Brain microvascular endothelial cell (primary cell): ENCODE measurements around the gene TIMP2.
"Not testable (repeated sequence)": the region's sequence is repeated elsewhere in the genome, so short reads cannot be mapped to it uniquely, and the experiment has no call there.

Experiments used
- DNase-seq: peaks from one replicate; pipeline ENCODE4 v3.0.0-alpha.2; 2020
- H3K27ac ChIP-seq: fragments of 250-450 bp; sonication (Bioruptor Pico); 2 replicates; pipeline ENCODE4 v1.5.1; 2020; ENCODE audit warnings: mild to moderate bottlenecking, moderate library complexity
- H3K27me3 ChIP-seq: fragments of 250-450 bp; sonication (Bioruptor Pico); replicated peaks from 2 replicates; pipeline ENCODE4 v1.5.1; 2020; ENCODE audit warnings: mild to moderate bottlenecking
- H3K36me3 ChIP-seq: fragments of 250-450 bp; sonication (Bioruptor Pico); replicated peaks from 2 replicates; pipeline ENCODE4 v1.5.1; 2020; ENCODE audit warnings: mild to moderate bottlenecking
- H3K4me3 ChIP-seq: 2 replicates; pipeline ENCODE4 v1.5.1; 2011; ENCODE audit warnings: low read depth, mild to moderate bottlenecking, control low read depth, low read length, moderate library complexity
- in situ Hi-C: cut with HindIII; loops from 2 replicates; pipeline ENCODE4 v1.10.0; 2017; ENCODE audit warnings: low sequenced_read_pairs, low pct_ligation_motif_present
- TF ChIP-seq, protein P1 (sequence below): IDR thresholded peaks from 2 replicates; pipeline ENCODE4 v1.5.1; 2011; ENCODE audit warnings: low read depth, mild to moderate bottlenecking, moderate library complexity, low read length, control low read depth, inconsistent platforms; ENCODE audit errors: missing control alignments

TIMP2 gene

DNA sequence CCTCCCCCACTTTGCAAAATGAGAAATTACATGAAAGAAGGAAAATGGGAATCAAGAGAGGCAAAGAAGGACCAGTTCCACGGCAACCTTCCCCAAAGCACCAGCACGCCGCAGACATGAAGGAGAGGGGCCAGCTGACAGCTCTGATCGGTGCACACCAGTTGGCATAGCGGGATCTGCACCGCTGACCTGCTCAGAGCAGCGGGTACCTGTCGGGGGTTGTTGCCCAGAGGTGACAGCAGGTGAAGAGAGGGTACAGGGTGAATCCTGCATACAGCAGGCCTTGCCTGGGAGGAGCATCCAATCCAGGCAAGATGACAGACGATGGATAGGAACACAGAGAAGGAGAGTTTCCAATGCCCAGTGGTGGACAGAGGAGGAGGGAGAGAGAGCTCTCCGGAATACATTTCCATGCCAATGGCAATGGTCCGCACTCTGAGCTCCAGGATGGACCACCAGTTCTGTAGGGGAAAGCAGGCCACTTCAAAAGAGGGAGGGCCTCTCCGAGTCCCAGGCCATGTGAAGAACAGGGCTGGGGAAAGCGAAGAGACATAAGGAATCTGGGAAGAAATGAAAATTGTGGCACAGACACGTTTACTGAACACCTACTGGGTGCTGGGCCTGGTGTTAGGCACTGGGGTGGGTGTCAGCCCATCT is 46.2 kb downstream of the TIMP2 start:
- Histone ChIP-seq H3K4me3 (no peak overlapping the region), H3K27ac (peak overlapping the region; percentile 74), H3K27me3 (no peaks in the 10 kb centered on the region), H3K36me3 (peaks cover 2% of the 10 kb centered on the region)
- TF ChIP-seq, protein P1, sequence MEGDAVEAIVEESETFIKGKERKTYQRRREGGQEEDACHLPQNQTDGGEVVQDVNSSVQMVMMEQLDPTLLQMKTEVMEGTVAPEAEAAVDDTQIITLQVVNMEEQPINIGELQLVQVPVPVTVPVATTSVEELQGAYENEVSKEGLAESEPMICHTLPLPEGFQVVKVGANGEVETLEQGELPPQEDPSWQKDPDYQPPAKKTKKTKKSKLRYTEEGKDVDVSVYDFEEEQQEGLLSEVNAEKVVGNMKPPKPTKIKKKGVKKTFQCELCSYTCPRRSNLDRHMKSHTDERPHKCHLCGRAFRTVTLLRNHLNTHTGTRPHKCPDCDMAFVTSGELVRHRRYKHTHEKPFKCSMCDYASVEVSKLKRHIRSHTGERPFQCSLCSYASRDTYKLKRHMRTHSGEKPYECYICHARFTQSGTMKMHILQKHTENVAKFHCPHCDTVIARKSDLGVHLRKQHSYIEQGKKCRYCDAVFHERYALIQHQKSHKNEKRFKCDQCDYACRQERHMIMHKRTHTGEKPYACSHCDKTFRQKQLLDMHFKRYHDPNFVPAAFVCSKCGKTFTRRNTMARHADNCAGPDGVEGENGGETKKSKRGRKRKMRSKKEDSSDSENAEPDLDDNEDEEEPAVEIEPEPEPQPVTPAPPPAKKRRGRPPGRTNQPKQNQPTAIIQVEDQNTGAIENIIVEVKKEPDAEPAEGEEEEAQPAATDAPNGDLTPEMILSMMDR, result no peak
- in situ Hi-C loops, result no loop called here
- no peak for DNase-seq

DNA sequence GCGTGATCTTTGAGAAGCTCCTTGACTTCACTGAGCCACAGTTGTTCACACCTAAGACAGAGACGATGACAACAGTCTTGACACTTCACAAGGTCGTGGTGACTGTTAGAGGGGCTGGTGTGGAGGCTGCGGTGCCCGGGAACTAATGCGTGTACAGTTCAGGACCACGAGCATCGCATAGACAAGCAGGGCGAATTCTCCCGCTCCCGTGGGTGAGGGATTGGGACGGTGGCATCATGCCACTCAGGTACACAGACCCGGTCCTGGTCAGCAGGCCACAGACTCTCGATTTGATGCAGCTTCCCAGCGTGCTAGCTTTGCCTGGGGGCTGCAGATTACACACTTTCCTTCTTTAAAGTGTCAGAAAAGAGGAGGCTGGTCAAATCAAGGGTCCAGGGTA is 46.9 kb downstream of the TIMP2 start:
- TF ChIP-seq, protein P1, result no peak
- in situ Hi-C loops, result no loop called here
- Histone ChIP-seq H3K27me3 (no peaks in the 10 kb centered on the region), H3K36me3 (peaks cover 8% of the 10 kb centered on the region), H3K4me3 (no peak overlapping the region), H3K27ac (no peak overlapping the region)
- DNase-seq, result no peak

DNA sequence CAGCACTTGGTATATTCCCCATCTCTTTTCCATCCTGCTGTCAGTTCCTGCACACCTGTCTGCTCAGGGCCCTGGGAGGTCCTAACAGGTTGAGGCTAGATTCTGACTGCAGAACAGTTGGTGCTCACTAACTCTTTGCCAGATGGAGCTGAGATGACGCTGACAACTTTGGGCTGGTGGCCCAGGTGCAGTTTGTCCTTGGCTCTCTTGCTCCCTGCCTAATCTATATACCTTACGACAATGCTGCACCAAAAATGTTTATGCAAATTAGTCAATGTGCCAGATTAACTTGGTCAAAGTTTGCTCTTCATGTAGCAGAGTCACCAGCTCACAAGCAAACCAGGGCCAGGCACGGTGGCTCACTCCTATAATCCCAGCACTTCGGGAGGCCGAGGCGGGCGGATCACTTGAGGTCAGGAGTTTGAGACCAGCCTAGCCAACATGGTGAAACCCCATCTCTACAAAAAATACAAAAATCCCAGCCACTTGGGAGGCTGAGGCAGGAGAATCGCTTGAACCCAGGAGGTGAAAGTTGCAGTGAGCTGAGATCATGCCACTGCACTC is 48.2 kb downstream of the TIMP2 start:
- H3K27me3 ChIP-seq, H3K27ac ChIP-seq, H3K4me3 ChIP-seq, in situ Hi-C loops, DNase-seq: not testable (repeated sequence)
- H3K36me3 ChIP-seq, result peaks cover 14% of the 10 kb centered on the region

DNA sequence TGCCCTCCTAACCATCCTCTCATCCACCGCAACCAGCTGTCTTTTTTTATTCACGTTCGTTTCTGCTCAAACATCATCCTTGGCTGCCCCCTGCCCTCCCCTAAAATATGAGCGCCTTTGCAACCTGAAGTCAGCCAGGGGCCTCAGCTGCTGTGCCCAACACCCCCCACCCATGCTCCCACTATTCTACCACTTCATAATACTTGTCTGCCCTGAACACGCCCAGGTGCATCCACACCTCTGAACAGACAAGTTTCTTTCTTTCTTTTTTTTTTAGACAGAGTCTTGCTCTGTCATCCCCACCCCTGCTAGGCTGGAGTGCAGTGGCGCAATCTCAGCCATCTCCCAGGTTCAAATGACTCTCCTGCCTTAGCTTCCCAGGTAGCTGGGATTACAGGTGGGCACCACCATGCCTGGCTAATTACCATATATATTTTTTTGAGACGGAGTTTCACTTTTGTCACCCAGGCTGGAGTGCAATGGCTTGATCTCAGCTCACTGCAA is 49.0 kb downstream of the TIMP2 start:
- in situ Hi-C loops, result no loop called here
- H3K27ac ChIP-seq, result no peak overlapping the region
- no peaks in the 10 kb centered on the region for H3K27me3 ChIP-seq
- TF ChIP-seq, protein P1, result no peak
- no peak for DNase-seq
- no peak overlapping the region for H3K4me3 ChIP-seq
- peaks cover 14% of the 10 kb centered on the region for H3K36me3 ChIP-seq

DNA sequence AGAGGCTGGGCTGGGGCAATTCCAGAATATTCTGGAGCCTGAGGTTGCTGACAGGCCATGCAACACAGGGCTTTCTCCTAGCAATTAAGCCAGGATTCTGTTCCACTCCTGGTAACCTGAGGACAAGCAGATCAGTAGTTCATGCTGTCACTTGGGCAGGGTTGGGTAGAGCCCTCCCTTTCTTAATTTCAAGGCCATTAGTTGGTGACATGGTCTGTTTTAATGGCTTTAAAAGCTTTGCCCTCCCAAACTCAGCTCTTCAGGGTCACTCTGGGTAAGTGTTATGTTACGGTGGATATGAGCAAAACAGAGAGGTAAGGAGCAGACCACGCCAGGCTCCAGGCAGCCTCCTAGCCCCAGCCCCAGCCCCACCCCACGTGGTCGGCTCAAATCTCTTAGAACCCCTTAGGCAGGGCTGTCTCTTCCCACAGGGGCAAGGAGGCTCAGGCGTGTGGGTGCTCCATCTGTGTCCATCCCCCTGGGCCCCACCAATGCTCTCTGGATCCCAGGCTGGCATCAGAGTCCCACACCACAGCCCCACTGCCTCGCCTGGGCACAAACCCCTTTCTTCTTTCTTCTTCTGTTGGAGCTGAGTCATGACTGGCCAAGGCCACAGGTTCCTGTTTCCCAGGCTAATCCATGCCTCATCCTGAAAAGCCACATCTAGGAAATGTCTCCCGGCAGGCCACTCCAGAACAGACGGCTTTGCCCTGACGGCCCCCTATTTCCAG is 49.7 kb downstream of the TIMP2 start:
- Histone ChIP-seq H3K27me3 (no peaks in the 10 kb centered on the region), H3K36me3 (peaks cover 18% of the 10 kb centered on the region), H3K4me3 (no peak overlapping the region), H3K27ac (no peak overlapping the region)
- in situ Hi-C loops, result no loop called here
- no peak for DNase-seq
- TF ChIP-seq, protein P1, result no peak

DNA sequence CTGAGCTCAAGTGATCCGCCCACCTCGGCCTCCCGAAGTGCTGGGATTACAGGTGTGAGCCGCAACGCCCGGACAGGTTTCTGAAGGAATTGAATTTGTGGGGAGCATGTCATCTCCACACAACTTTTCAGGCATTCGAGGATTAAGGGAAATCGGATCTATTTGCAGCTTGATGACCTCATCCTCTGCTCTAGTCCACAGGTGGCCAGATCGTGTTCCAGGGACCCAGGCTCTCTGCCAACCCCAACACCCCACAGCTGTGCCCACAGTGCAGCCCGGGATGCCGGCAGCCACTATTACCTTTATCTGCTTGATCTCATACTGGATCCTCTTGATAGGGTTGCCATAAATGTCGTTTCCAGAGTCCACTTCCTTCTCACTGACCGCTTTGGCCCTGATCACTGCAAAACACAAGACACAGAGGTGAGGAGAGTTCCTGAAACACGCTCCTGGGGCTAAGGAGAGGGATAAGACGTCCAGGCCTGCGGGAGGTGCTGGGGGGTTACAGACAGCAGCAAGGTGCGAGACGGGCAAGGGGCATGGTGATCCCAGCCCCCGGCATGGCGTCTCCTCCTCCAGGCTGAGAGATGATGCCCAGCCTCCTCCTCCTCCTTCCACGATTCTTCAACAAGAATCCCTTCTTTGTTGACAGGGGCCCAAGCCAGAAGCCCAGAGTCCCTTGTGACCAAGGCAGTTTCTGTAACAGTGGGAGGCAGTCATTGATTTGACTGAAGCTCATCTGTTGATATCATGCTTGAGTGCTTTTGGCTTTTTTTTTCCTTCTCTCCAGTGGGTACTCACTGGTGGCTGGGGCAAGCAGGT is 51.5 kb downstream of the TIMP2 start:
- peaks cover 26% of the 10 kb centered on the region for H3K36me3 ChIP-seq
- H3K27ac ChIP-seq, result no peak overlapping the region
- TF ChIP-seq, protein P1, result no peak

More for the DNA sequence above, 51.5 kb downstream of the TIMP2 start:
- in situ Hi-C loops, result no loop called here
- H3K4me3 ChIP-seq, result no peak overlapping the region
- no peaks in the 10 kb centered on the region for H3K27me3 ChIP-seq
- peak; percentile 21 for DNase-seq
